Gastrocnemius medialis (tissue), 4 donors: Measurements from ENCODE around the gene ERI3.

Experiments used
- CTCF ChIP-seq, 5 experiments: fragments of 450-650 bp in 3 of 5; fragments of 200-600 bp in 2 of 5; sonication (generic) in 2 of 5; IDR thresholded peaks in 4 of 5; conservative IDR thresholded peaks in 1 of 5; 1 replicate in 4 of 5; 2 replicates in 1 of 5; pipeline ENCODE4 v1.5.1; 2016 to 2019; ENCODE audit warnings: antibody characterized with exemption in 5 of 5, mild to moderate bottlenecking in 3 of 5, moderate library complexity in 3 of 5
- POLR2A ChIP-seq, 2 donors: fragments of 450-650 bp; IDR thresholded peaks; one replicate each; pipeline ENCODE4 v1.6.1; 2017; ENCODE audit warnings: antibody characterized with exemption in 2 of 2, mild to moderate bottlenecking in 2 of 2, moderate library complexity in 2 of 2

- no peak for TF ChIP-seq POLR2A (IDR thresholded peaks at IDR 0.05)
- no peak for TF ChIP-seq CTCF (IDR thresholded peaks at IDR 0.05 in 4 of 5, conservative IDR thresholded peaks at IDR 0.05 in 1 of 5)
Measured at GRCh38 chr1:44323947-44324346, 31.1 kb downstream of the ERI3 start.
